SK-N-DZ (cell line): ENCODE data around the gene BICDL1. TPM values are rescaled to one million over a fixed set of nuclear protein-coding genes. Genes with fewer than 3 reads are reported as not detected.
"Not testable (repeated sequence)": the region's sequence is repeated elsewhere in the genome, so short reads cannot be mapped to it uniquely, and the experiment has no call there.

ENCODE experiments used
- DNase-seq: peaks from one replicate; pipeline ENCODE4 v3.0.0-alpha.2; 2015; ENCODE audit warnings: low spot score
- polyA plus RNA-seq, 2 experiments: library from polyadenylated mRNA; depleted of rRNA; stranded (reverse); fragments of >200 nt; gene quantifications; 2 replicates each; pipeline ENCODE4 v1.2.3, GENCODE V29; 2014

Gene BICDL1, protein sequence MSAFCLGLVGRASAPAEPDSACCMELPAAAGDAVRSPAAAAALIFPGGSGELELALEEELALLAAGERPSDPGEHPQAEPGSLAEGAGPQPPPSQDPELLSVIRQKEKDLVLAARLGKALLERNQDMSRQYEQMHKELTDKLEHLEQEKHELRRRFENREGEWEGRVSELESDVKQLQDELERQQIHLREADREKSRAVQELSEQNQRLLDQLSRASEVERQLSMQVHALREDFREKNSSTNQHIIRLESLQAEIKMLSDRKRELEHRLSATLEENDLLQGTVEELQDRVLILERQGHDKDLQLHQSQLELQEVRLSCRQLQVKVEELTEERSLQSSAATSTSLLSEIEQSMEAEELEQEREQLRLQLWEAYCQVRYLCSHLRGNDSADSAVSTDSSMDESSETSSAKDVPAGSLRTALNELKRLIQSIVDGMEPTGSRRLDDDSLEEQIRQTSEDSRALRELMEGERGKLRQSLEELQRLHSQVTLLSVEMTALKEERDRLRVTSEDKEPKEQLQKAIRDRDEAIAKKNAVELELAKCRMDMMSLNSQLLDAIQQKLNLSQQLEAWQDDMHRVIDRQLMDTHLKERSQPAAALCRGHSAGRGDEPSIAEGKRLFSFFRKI
- 28.8 and 35.4 TPM in 2 replicates for polyA plus RNA-seq (2014; cell fraction: cytosol; rRNA removed)
- 86.5 and 133 TPM in 2 replicates for polyA plus RNA-seq (2014; cell fraction: nucleus; rRNA removed)

DNA sequence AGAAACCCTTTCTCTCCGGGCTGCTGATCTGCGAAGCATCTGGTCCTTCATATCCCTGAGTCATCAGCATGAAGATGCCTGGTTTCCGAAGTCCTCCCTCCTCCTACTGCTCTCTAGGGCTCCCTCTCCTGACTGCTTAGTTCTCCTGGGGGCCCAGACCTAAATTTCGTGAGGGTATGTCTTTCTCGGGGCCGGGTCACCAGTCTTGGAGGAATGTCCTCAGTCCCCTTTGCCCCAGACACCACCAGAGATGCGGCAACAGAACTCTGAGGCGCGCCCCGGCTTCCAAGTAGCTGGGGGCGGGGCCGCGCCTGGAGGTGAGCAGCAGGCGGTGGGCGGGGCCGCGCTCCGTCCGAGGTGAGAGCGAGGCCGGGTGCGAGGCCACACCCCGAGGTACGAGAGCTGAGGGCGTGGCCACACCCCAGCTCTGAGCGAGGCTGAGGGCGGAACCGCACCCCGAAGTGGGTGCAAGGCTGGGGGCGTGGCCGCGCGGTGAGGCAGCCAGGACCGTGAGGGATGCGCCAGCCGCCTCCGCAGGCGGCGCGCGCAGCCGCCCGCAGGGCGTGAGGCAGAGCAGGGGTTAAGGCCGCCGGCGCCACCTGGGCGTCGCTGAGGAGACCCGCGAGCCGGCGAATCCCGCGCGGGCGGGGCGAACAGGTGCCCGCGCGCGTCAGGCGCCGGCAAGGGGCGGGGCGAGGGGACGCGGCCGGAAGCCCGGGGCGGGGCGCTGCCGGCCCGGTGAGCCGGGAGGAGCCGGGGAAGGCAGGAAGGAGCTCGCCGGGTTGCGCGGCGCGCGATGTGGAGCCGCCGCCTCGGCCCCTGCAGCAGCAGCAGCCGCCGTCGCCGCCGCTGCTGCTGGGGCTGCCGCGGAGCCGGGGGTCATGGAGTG lies at the start of gene BICDL1:
Gene BICDL1, plus strand, starts transcription at position 765 of the 889 bp plus-strand sequence. CDS start 633 bp downstream, outside the sequence.
- peak; percentile 90 for DNase-seq

DNA sequence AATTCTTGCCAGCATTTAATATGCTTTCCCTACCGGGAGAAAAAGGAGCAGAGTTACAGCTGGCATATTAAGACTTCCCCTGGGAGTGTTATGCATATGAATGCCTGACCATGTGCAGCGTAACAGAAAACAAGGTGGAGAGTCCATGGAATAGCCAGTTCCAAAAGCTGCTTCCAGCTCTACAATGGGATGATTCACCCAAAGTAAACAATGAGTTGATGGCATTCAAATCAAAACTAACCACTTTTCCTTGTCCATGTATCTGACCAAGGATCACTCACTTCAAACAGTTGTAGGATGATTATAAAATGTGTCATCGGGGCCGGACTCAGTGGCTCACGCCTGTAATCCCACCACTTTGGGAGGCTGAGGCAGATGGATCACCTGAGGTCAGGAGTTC lies 48.1 kb upstream of the BICDL1 start:
- no peak for DNase-seq

DNA sequence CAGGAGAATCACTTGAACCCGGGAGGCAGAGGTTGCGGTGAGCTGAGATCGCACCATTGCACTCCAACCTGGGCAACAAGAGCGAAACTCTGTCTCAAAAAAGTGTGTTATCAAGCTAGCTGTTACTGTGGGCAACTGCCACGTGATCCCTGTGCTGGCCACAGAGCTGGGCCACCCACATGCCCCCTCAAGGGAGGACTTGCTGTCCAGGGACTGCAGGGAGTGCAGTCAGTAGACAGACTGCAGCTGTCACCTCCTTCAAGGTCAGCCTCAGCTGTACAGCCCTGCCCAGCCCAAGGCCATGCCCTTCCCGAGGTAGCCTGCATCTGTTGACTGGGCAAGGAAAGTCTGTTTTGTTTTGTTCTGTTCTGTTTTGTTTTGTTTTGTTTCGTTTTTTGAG lies 46.6 kb upstream of the BICDL1 start:
- no peak for DNase-seq

DNA sequence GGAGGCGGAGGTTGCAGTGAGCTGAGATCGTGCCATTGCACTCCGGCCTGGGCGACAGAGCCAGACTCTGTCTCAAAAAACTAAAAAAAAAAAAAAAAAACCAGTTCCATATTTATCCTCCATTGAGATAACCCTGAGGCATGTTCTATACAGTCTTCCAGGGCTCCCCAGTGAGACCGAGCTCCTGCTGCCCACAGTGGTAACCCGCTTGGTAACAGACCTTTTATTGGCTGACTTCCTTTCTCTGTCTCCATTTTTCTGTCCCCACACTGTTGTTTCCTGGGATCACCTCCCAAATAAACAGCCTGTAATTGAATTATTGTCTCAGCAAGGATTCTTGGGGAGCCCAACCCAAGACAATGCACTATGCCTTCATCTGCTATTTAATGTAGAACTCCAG lies 42.8 kb upstream of the BICDL1 start:
- DNase-seq = no peak

DNA sequence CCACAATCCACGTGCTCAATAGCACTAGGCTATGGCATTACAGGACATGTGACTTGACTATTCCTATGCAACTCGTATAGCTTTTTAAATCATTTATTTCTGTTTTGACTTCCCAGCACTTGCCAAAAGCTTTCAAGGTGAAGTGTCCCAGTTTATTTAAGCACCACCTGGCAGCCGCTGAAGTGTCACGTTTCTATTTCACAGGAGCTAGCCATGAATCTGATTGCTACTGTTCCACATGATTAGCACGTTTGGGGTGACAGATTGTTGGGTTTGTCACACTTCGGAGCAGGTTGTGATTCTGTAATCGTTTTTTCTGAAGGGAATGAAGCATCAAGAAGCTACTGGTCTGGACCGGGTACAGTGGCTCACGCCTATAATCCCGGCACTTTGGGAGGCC lies 39.9 kb upstream of the BICDL1 start:
- DNase-seq = no peak

DNA sequence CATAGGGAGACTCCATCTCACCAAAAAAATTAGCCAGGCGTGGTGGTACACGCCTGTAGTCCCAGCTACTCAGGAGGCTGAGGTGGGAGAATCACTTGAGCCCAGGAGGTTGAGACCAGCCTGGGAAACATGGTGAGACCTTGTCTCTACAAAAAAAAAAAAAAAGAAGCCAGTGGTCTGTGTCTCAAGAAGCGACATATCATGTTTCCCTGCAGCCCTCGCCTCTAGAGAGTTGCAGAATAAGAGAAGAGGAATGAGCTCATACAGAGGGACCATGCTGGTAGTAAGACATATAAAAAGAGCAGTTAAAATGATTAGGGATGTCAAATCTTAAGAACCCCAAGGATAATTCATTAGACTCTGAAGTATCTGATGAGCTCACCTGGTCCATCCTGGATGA lies 39.4 kb upstream of the BICDL1 start:
- DNase-seq = no peak

DNA sequence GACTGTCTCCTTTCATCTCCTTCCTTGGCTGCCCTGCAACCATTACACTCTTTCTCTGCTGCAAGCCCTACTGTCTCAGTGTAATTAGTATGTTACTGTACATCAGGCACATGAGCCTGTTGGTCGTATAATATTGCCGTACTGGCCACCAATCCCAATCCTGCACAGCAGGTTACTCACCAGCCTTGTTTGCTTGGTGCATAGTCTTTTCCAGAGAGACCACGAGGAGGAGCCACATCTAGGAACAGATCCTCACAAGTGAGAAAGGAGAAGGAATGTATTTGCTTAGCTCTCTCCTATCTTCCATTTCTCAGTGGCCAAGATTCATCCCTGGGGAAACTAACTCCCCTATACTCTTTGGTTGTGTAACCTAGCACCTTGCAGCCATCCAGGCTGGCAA lies 33.0 kb upstream of the BICDL1 start:
- no peak for DNase-seq

DNA sequence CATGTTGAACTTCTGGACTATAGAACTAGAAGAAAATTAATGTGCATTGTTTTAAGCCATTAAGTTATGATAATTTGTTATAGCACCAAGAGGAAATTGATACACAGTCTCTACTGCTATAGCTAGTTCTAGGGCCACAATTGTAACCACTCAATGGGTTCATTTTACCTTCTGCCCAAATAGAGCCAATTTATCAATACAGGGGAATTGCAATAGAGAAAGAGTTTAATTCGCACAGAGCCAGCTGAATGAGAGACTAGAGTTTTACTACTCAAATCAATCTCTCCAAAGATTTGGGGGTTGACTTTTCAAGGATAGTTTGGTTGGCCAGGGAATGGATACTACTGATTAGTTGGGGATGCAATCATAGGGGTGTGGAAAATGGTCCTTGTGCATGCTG lies 31.9 kb upstream of the BICDL1 start:
- no peak for DNase-seq

DNA sequence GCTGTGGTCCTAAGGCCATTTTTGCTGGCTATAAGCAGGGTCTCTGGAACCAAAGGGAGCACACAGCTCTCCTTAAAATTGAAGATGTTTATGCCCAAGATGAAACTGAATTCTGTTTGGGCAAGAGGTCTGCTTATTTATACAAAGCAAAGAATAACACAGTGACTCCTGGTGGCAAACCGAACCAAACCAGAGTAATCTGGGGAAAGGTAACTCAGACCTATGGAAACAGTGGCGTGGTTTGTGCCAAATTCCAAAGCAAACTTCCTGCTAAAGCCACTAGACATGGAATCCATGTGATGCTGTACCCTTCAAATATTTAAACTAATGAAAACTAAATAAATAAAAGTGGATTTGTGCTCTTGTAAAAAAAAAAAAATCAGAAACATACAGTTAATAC lies 29.6 kb upstream of the BICDL1 start:
- no peak for DNase-seq

DNA sequence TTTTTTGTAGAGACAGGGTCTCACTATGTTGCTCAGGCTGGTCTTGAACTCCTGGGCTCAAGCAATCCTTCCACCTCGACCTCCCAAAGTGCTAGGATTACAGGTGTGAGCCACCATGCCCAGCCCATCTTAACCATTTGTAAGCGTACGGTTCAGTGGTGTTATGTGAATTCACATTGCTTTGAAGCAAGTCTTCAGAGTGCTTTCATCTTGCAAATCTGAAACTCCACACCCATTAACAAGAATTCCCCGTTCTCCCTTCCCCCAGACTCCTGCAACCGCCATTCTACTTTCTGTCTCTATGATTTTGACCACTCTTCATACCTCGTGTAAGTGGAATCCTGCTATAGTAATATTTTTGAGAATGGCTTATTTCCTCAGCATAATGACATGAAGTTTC lies 24.9 kb upstream of the BICDL1 start:
- DNase-seq = no peak

DNA sequence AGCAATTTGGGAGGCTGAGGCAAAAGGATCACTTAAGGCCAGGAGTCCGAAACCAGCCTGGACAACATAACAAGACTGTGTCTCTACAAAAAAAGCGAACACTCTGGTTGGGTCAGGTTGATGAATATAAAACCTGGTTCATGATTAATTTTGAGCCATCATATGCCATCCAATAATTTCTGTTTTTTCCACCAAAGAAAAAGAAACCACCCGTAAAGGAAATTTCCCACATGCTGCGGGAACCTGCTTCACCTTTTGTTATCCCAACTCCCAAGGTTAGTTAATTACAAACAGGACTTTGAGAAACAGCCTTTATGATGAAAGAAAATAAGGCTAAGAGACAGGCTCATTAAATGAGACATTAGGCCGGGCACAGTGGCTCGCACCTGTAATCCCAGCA lies 24.1 kb upstream of the BICDL1 start:
- no peak for DNase-seq

DNA sequence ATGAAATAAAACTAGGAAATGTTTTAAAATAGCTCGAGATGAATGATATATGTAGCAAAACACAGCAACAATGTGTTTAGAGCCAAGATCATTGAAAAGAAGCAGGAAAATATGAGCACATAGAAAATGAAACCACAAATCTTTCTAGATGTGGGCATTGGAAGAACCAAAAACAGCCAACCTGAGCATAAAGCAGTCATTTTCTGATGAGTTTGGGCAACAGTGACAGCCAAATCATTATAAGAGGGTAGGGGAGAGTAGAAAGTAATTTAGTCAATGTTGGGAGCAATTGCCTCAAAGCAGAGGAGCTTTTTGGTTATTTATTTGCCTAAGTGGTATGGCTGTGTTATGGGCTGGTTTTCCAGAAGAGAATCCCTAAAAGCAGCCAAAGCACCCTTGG lies 8.8 kb upstream of the BICDL1 start:
- no peak for DNase-seq

DNA sequence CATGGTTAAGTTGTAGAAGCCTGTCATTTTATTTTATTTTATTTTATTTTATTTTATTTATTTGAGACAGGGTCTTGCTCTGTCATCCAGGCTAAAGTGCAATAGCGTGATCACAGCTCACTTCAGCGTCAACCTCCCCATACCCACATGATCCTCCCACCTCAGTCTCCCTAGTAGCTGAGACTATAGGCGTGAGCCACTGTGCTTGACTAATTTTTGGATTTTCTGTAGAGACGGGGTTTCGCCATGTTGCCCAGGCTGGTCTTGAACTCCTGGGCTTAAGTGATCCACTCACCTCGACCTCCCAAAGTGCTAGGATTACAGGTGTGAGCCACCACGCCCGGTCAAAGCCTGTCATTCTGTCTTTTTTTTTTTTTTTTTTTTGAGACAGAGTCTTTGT lies 8.3 kb upstream of the BICDL1 start:
- DNase-seq = not testable (repeated sequence)

DNA sequence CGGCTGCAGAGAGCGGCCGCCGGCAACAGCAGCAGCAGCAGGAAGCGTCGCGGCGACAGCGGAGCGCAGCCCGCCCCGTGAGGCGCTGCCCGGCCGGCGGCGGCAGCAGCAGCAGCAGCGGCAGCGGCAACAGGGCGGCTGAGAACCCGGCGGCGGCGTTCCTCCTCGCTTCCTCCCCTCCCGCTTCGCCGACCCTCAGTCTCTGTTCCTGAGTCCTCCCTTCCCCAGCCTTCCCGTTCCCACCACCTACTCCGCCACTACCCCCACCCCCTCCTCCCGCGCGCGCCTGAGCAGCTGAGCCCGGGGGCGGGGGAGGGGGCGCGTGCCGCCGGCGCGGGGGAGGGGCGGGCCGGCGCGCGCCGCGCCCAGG lies 310 bp downstream of the BICDL1 start:
- no peak for DNase-seq

DNA sequence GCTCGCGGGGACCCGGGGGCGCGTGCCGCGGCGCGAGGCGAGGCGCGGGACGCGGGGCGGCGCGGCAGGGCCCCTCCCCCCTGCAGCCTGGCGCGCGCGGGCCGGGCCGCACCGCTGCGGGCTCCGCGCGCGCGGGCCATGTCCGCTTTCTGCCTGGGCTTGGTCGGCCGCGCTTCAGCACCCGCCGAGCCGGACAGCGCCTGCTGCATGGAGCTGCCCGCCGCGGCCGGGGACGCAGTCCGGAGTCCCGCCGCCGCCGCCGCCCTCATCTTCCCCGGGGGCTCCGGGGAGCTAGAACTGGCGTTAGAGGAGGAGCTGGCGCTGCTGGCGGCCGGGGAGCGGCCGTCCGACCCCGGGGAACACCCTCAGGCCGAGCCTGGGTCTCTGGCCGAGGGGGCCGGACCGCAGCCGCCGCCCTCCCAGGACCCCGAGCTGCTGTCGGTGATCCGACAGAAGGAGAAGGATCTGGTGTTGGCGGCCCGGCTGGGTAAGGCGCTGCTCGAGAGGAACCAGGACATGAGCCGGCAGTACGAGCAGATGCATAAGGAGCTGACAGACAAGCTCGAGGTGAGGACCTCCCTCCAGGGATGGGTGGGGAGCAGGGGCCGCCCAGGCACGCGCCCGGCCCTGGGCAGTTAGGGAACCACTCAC lies 820 bp downstream of the BICDL1 start:
- peak; percentile 47 for DNase-seq

DNA sequence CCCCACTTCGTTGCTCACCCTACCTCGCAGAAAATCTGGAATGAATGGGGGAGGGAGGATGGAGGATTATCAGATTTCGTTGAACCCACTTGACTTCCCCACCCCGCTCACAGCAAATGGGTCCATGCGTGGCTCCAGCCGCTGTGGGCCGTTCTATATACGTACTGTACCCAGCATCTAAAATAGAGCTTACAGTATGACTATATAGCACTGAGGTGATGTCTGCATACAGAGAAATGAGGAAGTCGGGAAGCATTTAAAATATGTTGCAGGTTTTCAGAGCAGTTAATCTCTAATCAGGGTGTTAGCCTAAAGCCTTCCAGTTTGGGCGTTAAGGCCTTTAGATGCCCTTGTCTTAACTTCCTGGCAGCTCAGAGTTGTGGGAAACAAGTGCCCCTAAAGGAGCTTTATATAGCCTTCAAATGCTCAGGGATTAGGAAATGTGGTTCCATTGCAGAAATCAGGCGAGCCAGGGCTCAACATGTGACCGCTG lies 1.4 kb downstream of the BICDL1 start:
- DNase-seq = no peak

DNA sequence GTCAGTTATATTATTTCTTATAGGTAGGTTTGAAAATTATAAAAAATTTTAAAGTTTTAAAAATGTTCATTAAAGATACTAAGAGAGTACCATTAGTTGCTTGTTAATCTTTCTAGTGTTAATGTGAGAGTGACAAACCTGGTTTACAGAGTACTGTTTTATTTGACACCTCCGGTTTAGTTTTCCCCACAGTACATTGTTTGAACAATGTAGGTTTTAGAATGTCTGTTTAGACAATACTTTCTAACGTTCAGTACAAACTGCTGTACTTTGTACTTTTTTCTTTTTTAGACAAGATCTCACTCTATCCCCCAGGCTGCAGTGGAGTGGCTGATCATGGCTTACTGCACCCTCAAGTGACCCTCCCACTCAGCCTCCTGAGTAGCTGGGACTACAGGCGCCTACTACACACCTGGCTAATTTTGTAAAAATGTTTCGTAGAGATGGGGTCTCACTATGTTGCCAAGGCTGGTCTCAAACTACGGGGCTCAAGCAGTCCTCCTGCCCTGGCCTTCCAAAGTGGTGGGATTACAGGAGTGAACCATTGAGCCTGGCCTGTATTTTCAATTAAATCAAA lies 3.2 kb downstream of the BICDL1 start:
- no peak for DNase-seq

DNA sequence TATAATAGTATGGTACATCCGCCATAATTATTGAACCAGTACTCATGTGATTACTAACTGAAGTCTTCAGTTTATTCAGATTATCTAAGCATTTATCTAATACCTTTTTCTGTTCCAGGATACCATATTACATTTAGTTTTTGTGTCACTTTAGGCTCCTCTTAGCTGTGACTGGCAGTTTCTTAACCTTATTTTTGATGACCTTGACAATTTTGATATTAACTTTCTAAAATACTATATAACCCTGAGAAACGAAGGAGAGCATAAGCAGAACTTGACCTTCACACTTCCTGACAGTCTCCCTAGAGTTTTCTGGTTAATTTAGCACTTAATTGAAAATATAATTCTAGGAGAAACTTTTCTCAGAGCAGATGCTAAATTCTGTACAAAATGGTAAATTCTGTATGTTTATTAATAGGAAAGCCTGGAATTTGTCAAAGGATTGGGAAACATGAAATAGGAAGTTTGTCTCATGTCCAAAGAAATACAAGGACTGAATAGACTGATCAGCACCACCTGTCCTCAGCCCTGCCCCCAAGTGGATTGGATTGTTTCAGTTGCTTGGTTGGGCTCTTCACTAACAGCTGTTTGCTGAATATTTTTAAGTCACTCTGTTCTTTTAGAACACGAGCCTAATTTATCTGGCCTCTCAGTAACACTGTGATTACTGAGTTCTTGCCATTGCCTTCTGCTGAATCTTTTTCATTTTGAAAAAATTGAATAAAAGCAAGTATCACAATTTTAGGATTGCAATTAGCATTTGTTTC lies 6.0 kb downstream of the BICDL1 start:
- DNase-seq = no peak

DNA sequence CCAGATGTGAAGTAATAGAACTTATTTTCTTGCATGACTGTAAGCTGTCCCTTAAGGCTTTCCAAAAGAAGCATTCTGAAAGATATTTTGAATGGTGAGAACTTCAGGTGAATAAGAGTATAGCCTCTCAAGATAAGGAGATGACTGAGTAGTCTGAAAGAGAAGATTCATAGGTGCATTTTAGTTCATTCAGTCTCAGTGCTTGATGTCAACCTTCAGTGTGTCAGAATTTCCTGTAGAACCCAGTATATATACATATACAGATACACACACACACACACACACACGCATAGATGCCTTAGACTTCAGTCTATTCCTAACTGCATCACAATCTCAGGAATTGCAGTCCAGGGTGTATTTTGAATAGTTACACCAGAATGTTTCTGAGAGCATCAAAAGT lies 7.4 kb downstream of the BICDL1 start:
- no peak for DNase-seq

DNA sequence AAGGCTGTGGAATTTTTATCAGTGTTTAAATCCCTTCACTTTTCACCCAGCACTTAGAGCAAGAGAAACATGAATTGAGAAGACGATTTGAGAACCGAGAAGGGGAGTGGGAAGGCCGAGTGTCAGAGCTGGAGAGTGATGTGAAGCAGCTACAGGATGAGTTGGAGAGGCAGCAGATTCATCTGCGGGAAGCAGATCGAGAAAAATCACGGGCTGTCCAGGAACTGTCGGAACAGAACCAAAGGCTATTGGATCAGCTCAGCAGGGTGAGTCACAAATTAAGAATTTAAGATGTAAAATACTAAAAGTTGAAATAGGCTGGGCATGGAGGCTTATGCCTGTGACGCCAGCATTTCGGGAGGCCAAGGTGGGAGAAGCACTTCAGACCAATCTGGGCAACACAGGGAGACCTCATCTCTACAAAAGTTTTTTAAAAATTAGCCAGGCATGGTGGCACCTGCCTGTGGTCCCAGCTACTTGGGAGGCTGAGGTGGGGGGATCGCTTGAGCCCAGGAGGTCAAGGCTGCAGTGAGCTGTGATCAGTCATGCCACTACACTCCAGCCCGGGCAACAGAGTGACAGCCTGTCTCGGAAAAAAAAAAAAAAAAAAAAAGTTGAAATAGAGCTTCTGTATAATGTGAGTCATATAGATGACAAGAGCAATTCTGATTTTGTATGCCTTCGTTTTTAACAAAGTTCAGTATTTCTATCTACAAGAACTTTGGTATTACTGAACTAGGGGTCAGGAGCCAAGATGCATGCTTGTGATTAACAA lies 9.6 kb downstream of the BICDL1 start:
- DNase-seq = no peak
